Retina (tissue), 1 donor: ENCODE data around the gene CHST9.
"Not testable (repeated sequence)": the region's sequence is repeated elsewhere in the genome, so short reads cannot be mapped to it uniquely, and the experiment has no call there.

Experiments used
- DNase-seq: peaks from one replicate; pipeline ENCODE4 v3.0.0-alpha.2; 2016

CHST9 gene

DNA sequence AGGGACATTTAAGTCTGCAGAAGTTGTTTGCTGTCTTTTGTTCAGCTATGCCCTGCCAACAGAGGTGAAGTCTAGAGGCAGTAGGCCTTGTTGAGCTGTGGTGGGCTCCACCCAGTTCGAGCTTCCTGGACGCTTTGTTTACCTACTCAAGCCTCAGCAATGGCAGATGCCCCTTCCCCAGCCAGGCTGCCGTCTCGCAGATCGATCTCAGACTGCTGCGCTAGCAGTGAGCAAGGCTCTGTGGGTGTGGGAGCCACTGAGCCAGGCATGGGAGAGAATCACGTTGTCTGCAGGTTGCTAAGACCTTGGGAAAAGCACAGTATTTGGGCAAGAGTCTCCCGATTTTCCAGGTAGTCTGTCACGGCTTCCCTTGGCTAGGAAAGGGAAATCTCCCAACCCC, 91.8 kb downstream of the CHST9 start:
- DNase-seq = not testable (repeated sequence)

DNA sequence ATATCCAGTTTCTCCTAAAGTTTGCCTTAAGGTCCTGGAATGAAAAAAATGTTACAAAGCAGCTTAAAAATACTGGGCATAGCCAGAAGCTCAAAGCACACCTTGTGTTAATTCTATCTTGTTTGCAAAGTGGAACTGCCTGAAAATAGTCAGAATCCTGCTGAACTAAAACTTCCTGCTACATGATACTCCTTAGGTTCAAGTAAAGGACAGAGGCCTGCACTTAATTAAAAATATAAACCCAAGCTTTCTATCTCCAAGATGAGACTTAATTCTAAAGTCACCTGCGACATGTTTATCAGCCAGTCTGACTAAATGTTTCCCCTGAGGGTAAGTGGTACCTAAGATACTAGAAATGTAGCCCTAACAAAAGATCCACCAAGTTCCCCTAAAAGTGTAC, 103.4 kb downstream of the CHST9 start:
- DNase-seq = no peak

DNA sequence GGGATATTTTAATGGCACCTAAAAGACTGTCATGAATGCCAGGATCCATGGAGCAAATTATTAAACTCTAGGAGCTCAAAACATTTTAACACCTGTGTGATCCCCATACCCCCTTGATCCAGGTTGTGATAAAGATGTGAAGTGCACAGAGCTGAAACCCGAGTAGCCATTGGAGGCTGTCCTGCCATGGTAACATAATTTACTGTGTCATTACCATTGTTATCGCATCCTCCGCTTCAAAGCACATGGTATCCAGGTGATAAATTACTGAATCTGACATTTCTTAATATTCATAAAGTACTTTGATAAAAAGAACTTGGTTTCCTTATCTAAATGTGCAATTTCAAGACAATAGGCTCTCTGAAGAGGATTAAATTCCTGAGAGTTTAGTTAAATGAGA, 109.3 kb downstream of the CHST9 start:
- no peak for DNase-seq

DNA sequence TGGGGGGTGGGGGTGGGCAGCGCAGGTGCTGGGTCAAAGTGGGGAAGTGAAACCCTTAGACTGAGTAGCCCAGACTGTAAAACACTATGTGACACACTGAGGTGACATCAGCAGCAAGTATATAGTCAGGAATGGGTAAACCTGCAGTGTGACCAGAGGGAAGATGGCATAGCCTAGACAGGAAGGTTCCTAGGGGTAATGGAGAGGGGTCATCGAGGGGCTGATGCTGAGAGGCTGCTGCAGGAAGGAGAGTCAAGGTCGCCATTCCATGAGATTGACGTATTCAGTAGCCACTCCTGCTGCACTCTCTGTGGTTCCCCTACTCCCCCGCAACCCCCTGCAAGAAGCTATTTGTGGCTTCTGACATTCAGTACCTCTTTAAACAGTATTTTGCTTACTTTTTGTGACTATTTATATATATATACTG, 111.7 kb downstream of the CHST9 start:
- no peak for DNase-seq

DNA sequence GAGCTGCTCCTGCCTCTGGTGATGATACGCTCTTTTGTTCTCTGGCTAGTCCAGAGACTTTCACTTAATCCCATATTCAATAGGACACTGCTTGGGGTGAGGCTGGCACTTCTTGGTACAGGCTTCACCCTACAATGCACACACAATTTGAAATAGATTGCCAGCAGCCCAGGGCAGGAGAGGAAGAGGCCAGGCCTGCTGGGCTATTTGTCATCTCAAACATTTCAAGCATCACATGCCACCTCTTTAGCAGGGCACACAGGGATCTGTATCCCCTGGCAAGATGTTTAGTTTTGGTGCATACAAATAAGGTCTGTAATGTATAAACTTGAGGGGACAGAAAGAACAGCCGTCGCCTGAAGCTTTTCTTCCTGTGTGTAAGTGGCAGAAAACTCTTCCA, 120.4 kb downstream of the CHST9 start:
- no peak for DNase-seq

DNA sequence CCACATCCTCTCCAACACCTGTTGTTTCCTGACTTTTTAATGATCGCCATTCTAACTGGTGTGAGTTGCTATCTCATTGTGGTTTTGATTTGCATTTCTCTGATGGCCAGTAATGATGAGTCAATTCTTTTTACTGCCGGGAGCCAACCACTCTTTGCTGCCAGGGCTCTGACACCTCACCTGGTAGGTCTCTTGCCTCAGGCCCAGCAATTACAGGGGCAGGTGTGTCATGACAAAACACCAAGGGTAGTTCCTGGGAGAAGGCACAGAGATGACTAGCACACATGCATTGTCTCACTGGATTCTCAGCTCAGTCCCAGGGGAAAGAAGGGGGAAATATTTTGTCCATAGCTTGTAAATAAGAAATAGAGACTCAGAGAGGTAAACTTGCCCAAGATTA, 122.3 kb downstream of the CHST9 start:
- no peak for DNase-seq

DNA sequence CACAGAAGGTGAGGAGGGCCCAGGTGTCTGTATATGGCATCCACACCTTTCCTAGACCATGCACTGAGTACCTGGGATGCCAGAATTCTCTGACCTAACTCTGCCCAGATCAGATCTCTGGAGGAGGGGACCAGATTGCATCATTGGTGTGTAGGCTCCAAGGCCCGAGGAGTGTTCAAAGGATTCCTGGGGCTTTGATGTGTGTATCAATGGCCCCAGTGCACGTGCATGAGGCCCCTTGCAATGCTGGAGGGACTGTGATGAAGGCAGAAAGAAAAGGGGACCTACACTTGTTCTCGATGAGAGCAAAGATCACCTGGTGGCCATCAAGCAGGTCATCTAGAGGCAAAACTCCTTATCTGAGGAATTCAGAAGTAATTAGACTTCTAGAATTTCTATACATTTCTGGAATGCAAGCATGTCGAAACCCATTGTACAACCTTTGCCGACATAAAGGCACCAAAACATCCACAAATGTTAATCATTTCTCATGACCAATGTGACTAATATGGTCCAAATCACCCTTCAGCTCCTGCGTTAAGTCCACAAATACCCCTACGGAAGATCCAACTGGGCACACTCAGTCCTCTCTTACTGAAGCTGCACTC, 123.5 kb downstream of the CHST9 start:
- no peak for DNase-seq

DNA sequence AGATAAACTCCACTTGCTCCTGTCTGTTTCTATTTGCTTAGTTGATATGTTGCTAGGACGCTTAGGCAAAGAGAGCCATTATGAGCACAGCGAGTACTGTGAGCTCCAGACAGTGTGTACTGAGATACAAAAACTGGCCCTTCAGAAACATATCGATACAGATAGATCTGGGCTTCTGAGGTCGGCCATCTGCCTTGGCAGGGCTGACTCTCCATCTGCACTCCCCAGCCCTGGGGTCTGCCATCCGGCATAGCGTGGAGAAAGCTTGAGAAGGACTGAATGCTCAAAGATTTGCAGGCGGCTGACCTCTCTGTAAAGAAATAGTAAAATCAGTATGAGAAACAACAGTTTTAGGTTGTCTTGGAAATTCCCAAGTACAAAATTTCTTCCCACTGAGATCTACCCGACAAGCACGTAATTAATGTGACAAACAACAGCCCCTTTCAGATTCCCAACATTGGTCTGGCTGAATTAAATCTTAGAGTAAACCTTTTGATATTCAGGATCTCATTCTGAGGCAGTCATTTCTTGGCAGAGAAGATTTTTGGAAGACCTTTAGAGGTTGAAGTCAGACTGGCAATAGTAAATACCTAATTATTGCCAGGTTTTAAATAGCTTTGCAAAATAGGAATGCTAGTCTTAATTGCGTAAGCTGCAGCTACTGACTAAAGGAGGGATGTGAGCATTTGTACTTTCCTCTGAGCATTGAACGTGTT, 127.4 kb downstream of the CHST9 start:
- peak; percentile 12 for DNase-seq

DNA sequence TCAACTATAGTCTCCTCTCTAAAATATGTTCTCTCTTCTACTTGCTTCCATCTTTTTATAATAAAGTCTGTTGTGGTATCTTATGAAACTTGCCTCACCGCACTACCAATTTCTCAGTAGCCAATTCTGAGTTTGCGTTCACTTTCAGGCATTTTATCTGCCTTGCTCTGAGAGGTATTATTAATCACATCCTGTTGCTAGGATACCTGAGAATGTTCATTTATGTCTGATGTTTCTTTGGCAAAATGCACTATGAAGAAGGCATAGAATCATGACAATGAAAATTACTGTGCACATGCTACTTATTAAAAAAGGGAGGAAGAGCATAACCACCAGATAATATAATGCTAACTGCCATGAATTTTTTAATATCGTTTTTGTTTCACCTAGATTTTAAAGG, 130.2 kb downstream of the CHST9 start:
- no peak for DNase-seq

DNA sequence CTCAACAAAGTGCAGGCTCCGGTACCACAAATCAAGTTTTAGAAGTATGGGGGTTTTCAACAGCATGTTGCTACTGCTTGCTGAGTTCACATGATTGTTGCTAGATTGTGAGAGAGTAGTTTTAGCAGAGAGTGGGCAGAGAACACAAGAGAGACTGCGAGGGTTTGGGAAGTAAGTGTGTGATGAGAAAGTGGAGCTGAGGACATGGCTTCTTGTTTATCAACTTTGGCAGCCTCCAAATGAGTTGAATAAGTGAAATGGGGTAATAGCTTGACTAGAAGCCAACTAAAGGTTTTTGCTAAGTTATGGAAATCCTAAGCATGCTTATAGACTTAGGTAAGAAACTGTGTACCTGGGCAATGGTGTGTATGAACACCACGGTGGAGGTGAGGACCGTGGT, 135.1 kb downstream of the CHST9 start:
- no peak for DNase-seq

DNA sequence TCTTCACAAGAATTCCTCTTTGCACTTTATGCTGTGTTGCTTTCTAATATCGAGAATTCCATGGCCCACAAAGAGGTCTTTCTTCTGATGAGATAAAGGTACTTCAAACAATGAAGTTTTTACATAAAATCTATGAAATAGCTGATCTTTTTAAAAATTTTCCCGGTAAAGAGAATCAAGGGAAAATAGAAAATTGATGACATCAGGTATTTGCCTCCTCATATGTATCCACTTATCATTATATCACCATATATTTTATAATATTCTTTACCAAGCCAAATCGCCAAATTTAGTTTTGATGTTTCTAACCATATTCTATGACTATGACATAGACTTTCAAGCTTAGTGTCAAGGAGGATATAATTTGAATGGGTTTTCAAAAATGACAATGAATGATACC, 139.8 kb downstream of the CHST9 start:
- no peak for DNase-seq

DNA sequence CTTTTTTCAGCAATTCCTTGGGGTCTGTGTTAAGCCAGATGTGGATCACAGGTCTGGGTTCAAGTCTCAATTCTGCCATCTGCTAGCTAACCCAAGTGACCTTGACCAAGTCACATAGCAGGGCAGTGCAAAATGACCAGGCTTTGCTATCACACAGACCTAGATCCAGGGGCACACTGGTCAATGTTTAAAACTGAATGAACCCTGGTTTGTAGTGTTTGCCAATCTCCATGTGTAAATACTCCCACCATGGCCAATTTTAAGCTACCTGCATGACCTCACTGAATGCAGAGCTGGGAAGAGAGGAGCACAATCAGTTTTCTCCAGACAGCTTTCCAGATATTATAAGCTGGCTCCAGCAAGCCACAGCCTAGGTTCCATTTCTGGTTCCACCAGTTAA, 142.9 kb downstream of the CHST9 start:
- DNase-seq = no peak

DNA sequence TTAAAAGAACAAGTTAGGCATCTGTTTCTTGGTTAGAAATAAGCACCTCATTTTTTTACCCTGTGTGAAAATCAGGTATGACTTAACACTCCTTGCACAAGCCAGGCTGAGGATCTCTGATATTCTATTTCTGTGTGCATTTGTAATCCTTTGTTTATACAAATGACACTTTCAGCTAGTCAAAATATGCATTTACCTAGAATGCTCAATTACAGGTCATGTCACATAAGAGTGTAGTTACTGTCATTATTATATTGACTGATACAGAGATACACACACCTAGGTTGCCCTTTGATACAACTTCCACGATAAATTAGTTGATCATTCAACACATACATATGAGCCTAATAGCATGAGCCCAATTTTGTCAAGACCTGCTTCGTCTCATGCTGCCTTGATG, 144.3 kb downstream of the CHST9 start:
- no peak for DNase-seq

DNA sequence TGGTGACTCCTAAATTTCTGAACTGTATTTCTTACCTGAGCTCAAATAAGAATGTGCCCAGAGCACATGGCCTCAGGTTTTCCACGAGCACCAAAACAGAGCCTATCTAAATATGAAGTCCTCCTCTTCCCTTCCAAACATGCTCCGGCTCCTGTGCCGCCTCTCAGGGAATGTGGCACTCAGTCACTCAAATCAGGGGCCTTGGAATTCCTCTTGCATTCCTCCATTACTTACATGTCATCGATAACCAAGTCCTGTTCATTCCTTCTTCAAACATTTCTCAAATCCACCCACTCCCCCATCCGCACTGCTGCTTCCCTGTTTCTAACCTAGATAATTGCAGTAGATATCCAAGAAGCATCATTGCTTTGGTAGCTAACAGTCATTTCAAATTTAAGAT, 151.4 kb downstream of the CHST9 start:
- DNase-seq = no peak

DNA sequence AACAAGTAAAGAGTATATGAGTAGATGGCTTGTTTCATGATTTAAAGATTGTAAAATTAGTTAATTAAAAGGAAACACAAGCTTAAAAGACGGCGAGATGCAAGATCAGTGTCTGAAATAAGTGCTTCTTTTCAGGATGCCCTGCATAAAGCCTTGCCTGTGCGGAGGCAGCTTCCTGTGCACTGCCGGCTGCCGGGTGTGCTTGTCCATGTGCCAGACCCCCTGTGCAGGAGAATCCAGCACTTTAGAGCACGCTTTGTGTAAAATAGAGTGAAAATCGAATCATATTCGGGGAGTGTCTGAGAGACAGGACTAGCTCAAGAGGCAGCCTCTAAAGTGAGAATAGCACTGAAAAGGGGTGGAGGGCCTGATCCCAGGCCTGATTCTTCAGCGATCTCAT, 154.7 kb downstream of the CHST9 start:
- DNase-seq = no peak

DNA sequence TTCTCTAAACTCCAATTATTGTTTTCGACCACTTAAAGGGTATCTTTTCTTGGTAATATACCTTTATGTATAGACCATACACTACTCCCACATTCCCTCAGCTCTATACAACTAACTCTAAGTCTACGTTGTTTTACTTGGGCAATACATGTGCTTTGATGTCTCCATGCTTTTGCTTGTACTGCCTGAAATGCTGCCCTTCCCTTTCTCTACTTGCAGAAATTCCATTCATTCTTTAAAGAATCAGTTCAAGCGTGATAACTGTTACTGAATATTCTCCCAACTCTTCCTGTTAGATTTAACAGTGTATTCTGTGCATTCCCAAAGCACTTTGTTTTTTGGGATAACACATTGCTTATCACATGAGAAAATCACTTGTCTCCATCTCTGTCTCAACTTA, 162.6 kb downstream of the CHST9 start:
- DNase-seq = no peak

DNA sequence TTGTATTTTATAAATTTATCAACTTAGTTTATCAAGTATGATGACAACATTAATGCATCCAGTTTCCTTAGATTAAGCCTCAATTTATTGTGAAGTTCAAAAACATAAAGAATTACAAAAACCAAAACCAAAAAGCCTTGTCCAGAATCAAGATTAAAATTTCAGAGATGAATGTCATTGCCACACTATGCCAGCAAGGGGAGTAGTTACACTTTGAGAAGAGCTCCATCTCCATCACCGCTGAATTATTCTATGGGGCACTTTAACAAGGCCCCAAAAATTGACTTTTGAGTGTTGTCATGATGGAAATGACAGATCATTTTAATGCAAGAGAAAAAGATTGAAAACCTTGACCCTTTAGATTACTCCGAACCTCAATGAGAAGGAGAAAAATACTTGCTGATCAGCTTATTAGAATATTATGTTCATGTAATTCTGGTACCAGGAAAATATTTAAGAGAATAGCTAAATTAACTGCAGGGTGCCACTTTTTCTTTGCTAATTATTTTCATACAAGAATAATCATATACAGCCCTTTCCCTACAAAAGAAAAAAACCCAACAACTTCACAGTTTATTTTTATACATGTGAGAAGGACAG, 167.1 kb downstream of the CHST9 start:
- DNase-seq = peak; percentile 44

DNA sequence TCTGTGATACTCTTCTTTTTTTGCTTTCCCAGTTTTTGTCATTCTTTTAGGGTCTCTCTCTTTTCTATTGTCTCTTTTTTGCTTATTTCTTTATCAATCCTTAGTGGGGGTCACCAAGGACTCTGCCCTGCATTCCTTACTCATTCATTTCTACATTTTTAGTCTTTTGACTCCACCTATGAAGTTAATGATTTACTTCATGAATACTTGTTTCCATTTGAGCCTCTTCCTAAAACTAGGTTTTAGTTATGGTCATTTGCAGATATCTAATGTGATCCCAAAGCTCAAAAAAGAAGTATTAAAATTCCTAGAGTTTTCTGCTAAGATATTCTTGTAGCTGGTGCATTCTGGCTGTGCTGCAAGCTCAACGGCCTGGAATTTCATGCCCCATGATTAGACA, 170.3 kb downstream of the CHST9 start:
- no peak for DNase-seq

DNA sequence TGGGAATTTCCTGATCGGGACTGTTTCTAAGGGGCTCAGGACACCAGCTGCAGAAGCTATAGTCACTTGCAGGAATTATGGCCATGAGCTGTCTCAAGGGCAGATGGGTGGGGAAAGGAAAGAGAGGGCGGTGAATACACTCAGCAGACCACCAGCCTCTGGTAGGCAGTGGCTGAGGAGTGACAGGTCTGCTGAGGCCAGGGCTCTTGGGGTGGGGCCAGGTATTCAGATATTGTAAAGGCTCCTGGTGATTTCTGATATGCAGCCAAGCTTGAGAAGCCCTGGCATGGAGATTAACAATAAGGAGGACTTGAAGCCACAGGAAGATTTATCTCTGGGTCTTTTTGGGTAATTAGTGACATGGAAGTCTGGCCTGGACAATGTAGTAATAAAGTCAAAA, 174.3 kb downstream of the CHST9 start:
- no peak for DNase-seq

DNA sequence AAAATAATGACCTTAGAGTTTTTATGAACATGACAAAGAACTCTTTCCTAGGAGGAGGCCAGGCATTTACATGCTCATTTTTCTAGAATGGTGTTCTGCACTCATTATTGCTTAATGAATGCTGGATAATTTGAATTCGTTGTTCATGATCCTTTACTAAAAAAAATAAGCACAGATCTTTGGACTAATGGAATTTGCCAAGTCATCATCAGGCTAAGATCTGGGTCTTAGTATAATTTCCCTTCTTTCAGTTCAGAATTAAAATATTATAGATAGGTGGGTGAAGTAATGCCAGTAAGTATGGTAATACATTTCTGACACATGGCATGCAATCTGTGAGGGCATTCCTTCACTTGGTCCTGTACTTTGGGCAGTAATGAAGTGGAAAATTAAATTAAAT, 175.8 kb downstream of the CHST9 start:
- no peak for DNase-seq

DNA sequence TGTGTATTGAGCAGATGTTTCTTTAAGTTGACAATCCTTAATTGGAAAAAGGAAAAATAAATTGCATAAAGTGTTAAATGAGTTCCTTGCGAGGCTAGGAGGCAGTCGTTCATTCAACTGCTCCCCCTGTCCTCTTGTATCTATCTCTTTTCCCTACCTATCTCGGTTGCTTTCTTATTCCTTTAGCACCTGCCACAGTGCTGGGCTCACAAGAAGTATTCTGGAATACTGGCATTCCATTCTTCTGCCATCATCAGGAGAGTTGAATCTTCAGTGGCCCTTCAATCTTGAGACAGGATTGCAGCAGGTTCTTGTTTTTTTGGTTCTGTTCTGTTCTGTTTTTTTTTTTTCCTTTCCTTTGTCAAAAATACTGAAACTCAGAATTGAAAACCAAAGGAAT, 176.5 kb downstream of the CHST9 start:
- no peak for DNase-seq

DNA sequence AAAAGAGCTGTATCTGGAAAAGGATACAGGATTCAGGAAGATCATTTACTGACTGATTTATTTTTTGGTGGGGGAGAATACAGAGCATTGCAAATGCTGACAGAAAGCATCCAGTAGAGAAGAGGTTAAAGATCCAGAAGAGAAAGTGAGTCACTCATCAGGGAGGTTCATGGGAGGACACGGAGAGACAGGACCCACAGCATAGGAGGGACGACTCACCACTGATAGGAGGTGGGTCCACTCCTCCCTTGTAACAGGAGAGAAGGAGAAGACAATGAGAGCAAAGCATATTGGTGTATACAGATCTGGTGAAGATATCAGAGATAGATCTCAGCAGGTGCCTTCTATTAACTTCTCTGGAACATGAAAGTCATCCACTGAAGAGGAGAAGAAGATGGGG, 177.2 kb downstream of the CHST9 start:
- no peak for DNase-seq

DNA sequence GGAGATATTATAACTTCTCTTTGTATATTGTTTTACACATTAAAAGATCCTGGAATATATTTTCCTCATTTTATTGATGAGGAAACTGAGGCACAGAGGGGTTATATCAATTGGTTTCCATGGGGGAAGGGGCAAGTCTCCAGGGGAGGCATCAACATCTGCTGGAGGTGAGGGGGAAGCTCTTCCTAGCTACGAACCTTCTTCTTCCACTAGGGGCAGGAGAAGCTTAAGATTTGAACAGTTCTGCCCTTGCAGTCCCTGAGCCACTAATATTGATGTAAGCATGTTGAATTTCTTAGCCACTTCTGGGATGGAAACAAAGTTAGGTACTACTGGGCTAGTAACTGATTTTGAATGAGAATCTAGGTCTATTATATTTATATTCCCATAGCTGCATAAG, 179.5 kb downstream of the CHST9 start:
- no peak for DNase-seq

DNA sequence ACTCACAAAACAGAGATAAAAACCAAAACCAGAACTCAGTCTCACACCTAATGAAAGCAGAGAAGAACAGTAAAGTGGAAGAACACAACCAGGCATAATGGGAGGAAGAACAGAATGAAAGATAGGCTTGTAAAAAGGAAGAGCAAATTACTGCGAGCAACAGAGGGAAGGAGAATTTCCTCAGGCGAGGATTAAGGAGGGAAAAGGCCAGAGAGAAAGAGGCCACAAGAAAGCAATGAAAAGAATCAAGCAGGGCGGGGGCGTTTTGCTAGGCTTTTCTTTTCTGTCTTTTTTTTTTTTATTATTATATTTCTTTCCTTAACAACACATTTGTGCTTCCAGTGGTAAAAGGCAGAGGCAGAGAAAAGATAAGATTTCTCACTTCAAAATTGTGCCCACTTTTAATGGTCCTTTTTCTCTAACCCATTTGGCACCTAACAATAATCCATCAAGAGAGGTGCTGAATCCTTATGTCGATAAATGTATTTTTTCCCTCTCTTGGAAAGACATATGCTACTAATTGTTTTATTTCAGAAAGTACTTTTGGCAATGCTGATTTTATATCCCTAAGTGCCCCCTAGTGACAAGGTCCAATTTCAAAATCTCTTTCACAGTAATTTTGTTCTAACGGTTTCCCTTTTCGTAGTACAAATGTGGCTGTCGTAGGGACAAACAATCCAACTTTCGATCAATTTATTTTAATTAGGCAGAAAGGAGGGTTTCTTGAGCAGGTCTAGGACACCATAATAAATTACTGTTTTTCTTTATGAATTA, 180.9 kb downstream of the CHST9 start:
- DNase-seq = peak; percentile 18
